ENCODE data around the gene NUCKS1. TPM values are rescaled to one million over a fixed set of nuclear protein-coding genes. Genes with fewer than 3 reads are reported as not detected.

Gene NUCKS1
- total RNA-seq, 2 experiments from 2014 or later = 80.6 to 84.7 TPM

DNA sequence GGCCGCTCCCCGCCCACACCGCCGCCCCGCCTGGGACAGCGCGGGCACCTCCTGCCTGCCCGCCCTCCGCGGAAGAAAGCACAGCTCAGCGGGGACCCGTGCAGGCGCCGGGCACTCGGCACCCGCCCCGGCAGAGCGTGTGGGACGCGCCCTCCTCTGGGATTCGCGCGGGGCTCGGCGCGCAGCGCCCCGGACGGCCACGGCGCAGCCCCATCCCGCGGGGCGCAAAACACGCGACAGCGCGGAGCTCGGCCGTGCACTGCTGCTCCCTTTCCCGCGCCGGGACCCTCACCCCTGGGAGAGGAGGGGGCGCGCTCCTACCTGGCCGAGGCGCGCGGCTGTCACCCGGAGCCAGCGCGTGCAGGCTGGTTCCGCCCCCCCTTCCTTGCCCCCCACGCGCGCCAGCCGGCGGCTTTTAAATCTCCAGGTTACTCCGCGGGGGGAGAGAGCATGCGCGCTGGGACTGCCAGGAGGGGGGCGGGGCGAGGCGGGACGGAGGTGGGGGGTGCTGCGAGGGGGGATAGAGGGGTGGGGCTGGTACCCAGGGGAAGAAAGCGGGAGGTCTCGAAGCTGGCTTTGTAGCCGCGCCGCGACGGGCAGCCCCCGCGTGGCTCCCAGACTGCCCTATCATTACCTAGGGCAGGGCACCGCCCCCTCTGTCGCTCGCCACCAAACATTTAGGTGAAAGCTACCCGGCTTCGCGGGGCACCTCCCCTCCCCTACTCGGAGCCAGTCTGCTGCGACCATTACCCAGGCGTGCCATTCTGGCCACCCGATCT is 69.7 kb downstream of the NUCKS1 start, which contains the start of gene SLC45A3:
SLC45A3 (minus strand) TSS at position 437 of the 779 bp plus-strand sequence. CDS start 15,853 bp downstream, outside the sequence.
- Histone ChIP-seq H3K27ac (ENCODE audit: low read depth in 1 of 2, low read length in 2 of 2) (no peak within 1 kb of the TSS), H3K4me3 (ENCODE audit: low read length) (peak within 1 kb of the TSS; percentile 24), H3K36me3 (ENCODE audit: insufficient read depth, low read length) (no peaks in the 10 kb centered on the region), H3K27me3 (ENCODE audit: control insufficient read depth in 1 of 2, insufficient read depth in 2 of 2, low read length in 2 of 2) (peaks cover 0 to 3% of the 10 kb centered on the region in 2 experiments), H3K9me3 (ENCODE audit: control insufficient read depth in 1 of 2, insufficient read depth in 1 of 2, low read length in 2 of 2) (peaks cover 0 to 6% of the 10 kb centered on the region in 2 experiments), H3K4me1 (ENCODE audit: insufficient read depth, low read length) (peaks cover 12% of the 10 kb centered on the region)
- no peaks in the 10 kb centered on the region for H3K36me3 Mint-ChIP-seq (ENCODE audit: low read depth)
- CTCF ChIA-PET = interaction anchor here (0.7 to 2.1 kb wide), 2 partner anchors 23 to 88 kb away, joined by 3 to 6 read pairs; no protein-coding TSS in a partner anchor
- no peak within 1 kb of the TSS for H3K27ac Mint-ChIP-seq
- H3K4me1 Mint-ChIP-seq (ENCODE audit: low read depth) = peaks cover 13% of the 10 kb centered on the region
- H3K27me3 Mint-ChIP-seq = peaks cover 27% of the 10 kb centered on the region
- intact Hi-C loops (cut with DNase I, micrococcal nuclease) = no loop called here
- DNase-seq (peak in 12 of 14 experiments; percentile 8 to 63 (median 32)), ATAC-seq (ENCODE audit: poor library complexity) (peak; percentile 71)
- peak within 1 kb of the TSS; percentile 80 for H3K4me3 Mint-ChIP-seq
- no peak for TF ChIP-seq CTCF (IDR thresholded peaks at IDR 0.05)
- POLR2A ChIA-PET = interaction anchor here (0.5 to 1.1 kb wide), 4 partner anchors 49 to 90 kb away, joined by 3 read pairs; no protein-coding TSS in a partner anchor
- no peaks in the 10 kb centered on the region for H3K9me3 Mint-ChIP-seq

- POLR2A ChIA-PET = no interaction called here
Observed at GRCh38 chr1:205678286-205679111, 71.5 kb downstream of the NUCKS1 start.

More at GRCh38 chr1:205678286-205679111, 71.5 kb downstream of the NUCKS1 start:
- peak overlapping the region; percentile 80 for H3K4me3 Mint-ChIP-seq
- H3K9me3 ChIP-seq (ENCODE audit: control insufficient read depth in 1 of 2, insufficient read depth in 1 of 2, low read length in 2 of 2) = peaks cover 0 to 6% of the 10 kb centered on the region in 2 experiments
- no peaks in the 10 kb centered on the region for H3K9me3 Mint-ChIP-seq
- intact Hi-C loops (cut with DNase I, micrococcal nuclease) = no loop called here
- no peak overlapping the region for H3K27ac ChIP-seq (ENCODE audit: low read depth in 1 of 2, low read length in 2 of 2)
- no peak overlapping the region for H3K27ac Mint-ChIP-seq
- no peak for TF ChIP-seq CTCF (IDR thresholded peaks at IDR 0.05)
- peaks cover 13% of the 10 kb centered on the region for H3K4me1 Mint-ChIP-seq (ENCODE audit: low read depth)
- H3K4me1 ChIP-seq (ENCODE audit: insufficient read depth, low read length) = peaks cover 12% of the 10 kb centered on the region
- no peaks in the 10 kb centered on the region for H3K36me3 Mint-ChIP-seq (ENCODE audit: low read depth)
- H3K36me3 ChIP-seq (ENCODE audit: insufficient read depth, low read length) = no peaks in the 10 kb centered on the region
- H3K27me3 ChIP-seq (ENCODE audit: control insufficient read depth in 1 of 2, insufficient read depth in 2 of 2, low read length in 2 of 2) = peaks cover 0 to 3% of the 10 kb centered on the region in 2 experiments
- H3K4me3 ChIP-seq (ENCODE audit: low read length) = no peak overlapping the region
- CTCF ChIA-PET = interaction anchor here (0.5 to 1.9 kb wide), 3 partner anchors 20 to 299 kb away, joined by 3 to 5 read pairs (median 4); no protein-coding TSS in a partner anchor
- H3K27me3 Mint-ChIP-seq = peaks cover 29% of the 10 kb centered on the region
- ATAC-seq (ENCODE audit: poor library complexity) (no peak), DNase-seq (no peak)

All from CD4-positive, alpha-beta T cell (primary cell).